GM18520 (cell line): ENCODE measurements around the gene SUDS3.

Experiments
- ATAC-seq: cut with Tn5 transposase; IDR thresholded peaks from one replicate; pipeline ENCODE4 v1.9.1; 2021; ENCODE audit not compliant: unreplicated experiment

SUDS3 gene

DNA sequence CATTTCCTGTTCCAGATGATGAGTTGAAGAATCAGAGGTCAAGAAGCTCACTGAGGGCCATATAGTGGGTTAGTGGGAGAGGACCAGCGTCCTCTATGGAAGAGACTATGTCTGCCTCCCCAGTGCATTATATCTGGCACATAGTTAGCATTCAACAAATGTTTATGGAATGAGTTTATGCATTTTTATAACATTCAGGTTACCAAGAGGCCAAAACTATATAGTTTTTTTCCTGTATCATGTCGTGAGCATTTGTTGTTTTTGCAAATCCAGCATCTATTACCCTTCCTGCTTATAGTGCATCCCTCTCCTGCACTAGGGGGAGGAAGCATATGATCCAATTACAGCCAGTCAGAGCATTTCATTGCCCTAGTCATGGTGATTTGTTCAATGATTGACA, 60.6 kb downstream of the SUDS3 start:
- no peak for ATAC-seq

DNA sequence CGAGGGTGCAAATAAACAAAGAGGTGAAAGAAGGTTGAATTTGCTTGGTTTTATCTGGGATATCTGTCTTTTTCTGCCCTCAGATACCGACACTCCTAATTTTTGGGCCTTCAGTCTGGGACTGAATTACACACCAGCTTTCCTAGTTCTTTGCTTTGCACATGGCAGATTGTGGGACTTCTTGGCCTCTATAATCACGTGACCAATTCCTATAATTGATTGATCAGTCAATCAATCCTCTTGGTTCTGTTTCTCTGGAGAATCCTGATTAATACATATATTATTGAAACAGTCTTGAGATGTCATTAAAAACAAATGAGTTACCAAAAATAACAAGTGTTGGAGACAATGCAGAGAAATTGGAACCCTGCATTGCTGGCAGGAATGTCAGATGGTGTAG, 62.7 kb downstream of the SUDS3 start:
- ATAC-seq, result no peak

DNA sequence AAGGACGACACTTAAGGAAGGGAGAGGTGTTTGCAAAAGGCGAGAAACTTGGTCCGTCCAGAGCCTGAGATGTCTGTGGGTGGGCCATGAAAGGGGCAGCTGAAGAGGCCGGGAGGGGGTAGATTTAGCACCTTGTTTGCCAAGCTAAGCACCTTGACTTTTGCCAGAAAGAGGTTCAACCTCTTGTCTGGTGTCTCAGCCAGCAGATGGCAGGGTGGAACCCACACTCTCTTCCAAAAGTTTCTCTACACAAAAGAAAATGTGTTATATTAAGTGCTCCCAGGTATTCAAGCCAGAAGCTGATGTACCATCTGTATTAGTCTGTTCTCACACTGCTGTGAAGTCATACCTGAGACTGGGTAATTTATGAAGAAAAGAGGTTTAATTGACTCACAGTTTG, 69.9 kb downstream of the SUDS3 start:
- ATAC-seq, result no peak

DNA sequence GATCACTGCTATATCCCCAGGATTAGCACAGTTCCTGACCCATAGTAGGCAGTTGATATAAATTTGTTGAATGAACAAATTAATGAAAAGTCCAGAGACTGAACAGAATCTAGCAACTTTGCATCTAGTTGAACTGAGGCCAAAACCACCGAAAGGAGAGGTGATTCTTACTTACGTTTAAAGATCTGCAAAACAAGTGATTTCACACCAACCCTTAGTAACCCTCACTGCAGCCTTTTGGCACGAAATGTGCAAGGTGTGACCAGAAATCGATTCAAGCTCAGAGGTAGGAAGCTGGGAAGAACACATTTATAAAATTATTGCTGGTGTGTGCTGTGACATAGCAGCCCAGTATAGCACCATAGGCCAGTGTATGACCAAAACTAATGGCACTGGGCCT, 70.8 kb downstream of the SUDS3 start:
- ATAC-seq, result no peak

DNA sequence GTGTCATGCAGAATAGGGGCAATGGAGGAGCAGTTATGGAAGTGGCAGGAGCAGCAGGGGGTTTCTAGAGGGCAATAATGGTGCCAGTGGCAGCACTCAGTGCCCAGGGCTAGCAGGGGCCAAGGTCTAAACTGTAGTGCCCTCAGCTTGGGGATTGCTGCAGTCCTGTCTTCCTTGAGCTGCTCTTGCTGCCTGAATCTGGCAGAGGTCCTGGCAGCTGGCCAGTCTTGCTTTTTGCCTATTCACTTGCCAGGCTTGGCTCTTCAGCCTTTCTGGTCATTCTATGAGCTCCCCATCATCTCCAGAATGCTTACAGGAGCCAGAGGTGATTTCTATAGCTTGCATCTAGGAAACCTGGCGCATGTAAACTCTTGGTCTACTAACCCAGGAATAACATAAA, 72.0 kb downstream of the SUDS3 start:
- ATAC-seq, result no peak

DNA sequence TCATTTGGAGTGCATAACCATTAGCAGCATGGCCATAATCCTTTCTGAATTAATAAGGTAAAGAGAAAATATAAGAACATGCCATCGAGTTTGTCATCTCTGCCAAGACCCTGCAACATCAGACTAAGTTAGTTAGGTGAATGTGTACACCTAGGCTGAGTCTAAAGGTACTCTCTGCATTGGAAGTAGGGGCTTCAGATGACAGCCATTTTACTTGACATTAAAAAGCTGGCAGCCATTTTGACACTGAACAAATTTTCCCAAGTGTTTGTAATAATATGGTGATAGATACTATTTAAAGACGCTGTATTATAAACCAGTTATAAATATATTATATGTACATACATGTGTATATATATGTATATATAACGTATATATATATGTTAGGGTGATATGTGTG, 79.0 kb downstream of the SUDS3 start:
- ATAC-seq, result no peak

DNA sequence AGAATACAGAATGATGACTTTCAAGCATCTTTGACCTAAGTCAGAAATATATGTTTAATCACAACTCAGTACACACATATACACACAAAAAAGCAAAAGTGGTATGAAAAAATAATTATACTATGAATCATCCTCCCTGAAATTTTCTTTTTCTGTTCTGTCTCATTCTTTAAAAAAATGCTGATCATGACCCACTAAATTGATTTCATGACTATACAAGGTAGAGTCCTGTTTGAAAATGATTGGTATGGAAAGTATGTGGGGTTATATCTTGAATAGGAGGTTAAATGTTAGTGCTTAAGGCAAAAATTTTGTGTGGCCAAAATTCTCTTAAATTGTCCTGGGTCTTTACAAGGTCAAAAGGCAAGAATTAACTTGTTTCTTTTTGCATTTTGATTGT, 80.4 kb downstream of the SUDS3 start:
- ATAC-seq, result no peak

DNA sequence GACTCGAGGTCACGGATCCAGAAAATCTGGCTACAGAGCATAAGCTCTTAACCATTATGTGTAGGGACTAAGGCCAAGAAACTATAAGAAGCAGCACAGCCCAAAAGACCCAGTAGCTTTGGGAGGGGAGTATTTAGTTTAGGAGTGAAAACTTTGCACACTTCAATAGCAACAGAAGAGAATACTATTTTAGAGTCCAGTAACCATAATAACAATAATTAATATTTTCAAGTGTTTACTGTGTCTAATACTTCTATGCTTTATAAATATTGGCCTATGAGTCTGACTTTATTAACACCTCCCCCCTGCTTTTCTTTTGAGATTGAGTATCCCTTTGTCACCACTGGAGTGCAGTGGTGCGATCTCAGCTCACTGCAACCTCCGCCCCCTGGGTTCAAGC, 82.8 kb downstream of the SUDS3 start:
- ATAC-seq, result no peak

DNA sequence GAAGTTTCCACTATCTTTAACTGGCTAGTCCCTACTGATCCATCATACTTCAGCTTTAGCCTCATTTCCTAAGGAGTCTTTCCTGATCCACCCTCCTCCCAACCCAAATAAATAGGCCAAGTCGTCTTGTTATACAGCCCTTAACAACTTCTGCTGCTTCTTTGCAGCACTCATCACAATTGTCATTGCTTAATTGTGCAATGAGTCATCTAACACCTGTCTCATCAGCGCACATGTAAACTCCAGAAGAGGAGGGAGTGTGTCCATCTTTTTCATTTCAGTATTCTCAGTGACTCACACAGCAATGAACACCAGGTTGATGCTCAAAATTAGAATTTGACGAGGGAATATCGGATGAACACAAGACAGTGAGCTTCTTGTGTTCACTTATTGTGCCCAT, 87.3 kb downstream of the SUDS3 start:
- no peak for ATAC-seq

DNA sequence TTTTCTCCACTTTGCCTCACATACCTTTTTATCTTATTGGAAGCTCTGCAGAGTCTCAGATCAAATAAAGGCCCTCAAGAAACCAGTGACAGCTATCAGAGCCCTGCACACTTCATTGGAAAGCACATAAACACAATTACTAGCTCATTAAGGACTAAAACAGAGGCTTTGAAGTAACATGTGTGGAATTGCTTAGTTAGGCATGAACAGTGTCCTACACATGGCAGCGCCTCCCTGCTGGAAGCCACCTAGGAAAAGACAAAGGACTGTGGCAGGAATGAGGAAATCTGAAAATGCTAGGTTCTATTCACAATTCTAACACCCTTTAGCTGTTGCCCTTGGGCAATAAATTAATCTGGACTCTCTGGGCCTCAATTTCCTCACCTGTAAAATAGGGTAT, 89.4 kb downstream of the SUDS3 start:
- ATAC-seq, result no peak
